Smooth muscle cell (in vitro differentiated cells): Measurements from ENCODE around the gene CALN1. TPM values are rescaled to one million over a fixed set of nuclear protein-coding genes. Genes with fewer than 3 reads are reported as not detected.

ENCODE experiments used
- DNase-seq: peaks from one replicate; lab custom pipeline; 2025; ENCODE audit not compliant: unreplicated experiment; lab: John Stamatoyannopoulos, UW
- H2AFZ ChIP-seq: fragments of 200-600 bp; sonication (generic); 2 replicates; pipeline ENCODE4 v1.6.0; 2016; ENCODE audit warnings: antibody characterized with exemption, low read depth, mild to moderate bottlenecking
- H3F3A ChIP-seq: fragments of 200-600 bp; sonication (generic); 2 replicates; pipeline ENCODE4 v1.6.0; 2017; ENCODE audit warnings: antibody characterized with exemption, low read depth
- H3K27ac ChIP-seq: fragments of 200-600 bp; sonication (generic); 2 replicates; pipeline ENCODE4 v1.5.1; 2016; ENCODE audit warnings: low read depth, mild to moderate bottlenecking
- H3K27me3 ChIP-seq: fragments of 200-600 bp; sonication (generic); 2 replicates; pipeline ENCODE4 v1.6.1; 2016; ENCODE audit warnings: low read depth, mild to moderate bottlenecking
- H3K36me3 ChIP-seq: fragments of 200-600 bp; sonication (generic); 2 replicates; pipeline ENCODE4 v1.5.1; 2016; ENCODE audit warnings: low read depth
- H3K4me1 ChIP-seq: fragments of 200-600 bp; sonication (generic); 2 replicates; pipeline ENCODE4 v1.5.1; 2016; ENCODE audit warnings: low read depth
- H3K4me2 ChIP-seq: fragments of 200-600 bp; sonication (generic); 2 replicates; pipeline ENCODE4 v1.6.0; 2016; ENCODE audit warnings: mild to moderate bottlenecking
- H3K4me3 ChIP-seq: fragments of 200-600 bp; sonication (generic); 2 replicates; pipeline ENCODE4 v1.5.1; 2016; ENCODE audit warnings: mild to moderate bottlenecking
- H3K79me2 ChIP-seq: fragments of 200-600 bp; sonication (generic); 2 replicates; pipeline ENCODE4 v1.6.0; 2016; ENCODE audit warnings: low read depth, mild to moderate bottlenecking
- H3K9ac ChIP-seq: fragments of 200-600 bp; sonication (generic); 2 replicates; pipeline ENCODE4 v1.6.0; 2016; ENCODE audit warnings: low read depth
- H3K9me3 ChIP-seq: fragments of 200-600 bp; sonication (generic); replicated peaks from 2 replicates; pipeline ENCODE4 v1.5.1; 2016; ENCODE audit warnings: low read depth
- H4K20me1 ChIP-seq: fragments of 200-600 bp; sonication (generic); 2 replicates; pipeline ENCODE4 v1.6.0; 2016; ENCODE audit warnings: low read depth
- CTCF ChIP-seq: fragments of 200-600 bp; sonication (generic); IDR thresholded peaks from 2 replicates; pipeline ENCODE4 v1.5.1; 2017; ENCODE audit warnings: borderline replicate concordance, mild to moderate bottlenecking, antibody characterized with exemption; ENCODE audit not compliant: insufficient read depth, poor library complexity, severe bottlenecking
- WGBS: methylation state at CpG from one replicate; pipeline ENCODE4 v1.1.7; 2016; ENCODE audit warnings: low lambda C conversion rate; 5-methylcytosine and 5-hydroxymethylcytosine counted together
- polyA plus RNA-seq: library from polyadenylated mRNA; unstranded; fragments of >200 nt; fragmentation: Nextera tagmentation; extraction: Ambion mirVana; gene quantifications from 2 replicates; pipeline ENCODE4 v1.2.1, GENCODE V29; 2016
- total RNA-seq: library from RNA; depleted of rRNA; stranded (reverse); fragments of >200 nt; gene quantifications from 2 replicates; pipeline ENCODE4 v1.2.3, GENCODE V29; 2014

Gene CALN1
- total and polyA plus RNA-seq, 2 experiments from 2014 or later = not detected

GRCh38 chr7:72114129-72114528, 298.0 kb downstream of the CALN1 start:
- Histone ChIP-seq H3K36me3 (no peaks in the 10 kb centered on the region), H3K9ac (no peak overlapping the region), H3K4me3 (no peak overlapping the region), H3K27me3 (no peaks in the 10 kb centered on the region), H3K79me2 (no peaks in the 10 kb centered on the region), H4K20me1 (no peaks in the 10 kb centered on the region), H3K4me1 (no peaks in the 10 kb centered on the region), H3K4me2 (no peak overlapping the region), H3K9me3 (no peaks in the 10 kb centered on the region), H3F3A (no peaks in the 10 kb centered on the region), H3K27ac (no peak overlapping the region), H2AFZ (no peak overlapping the region)
- DNase-seq = no peak
- no peak for TF ChIP-seq CTCF
- WGBS = 90% methylated on average over 2 of the region's 2 CpGs

- Histone ChIP-seq H3K9ac (no peak overlapping the region), H3K4me3 (no peak overlapping the region), H3K27ac (no peak overlapping the region), H3K9me3 (no peaks in the 10 kb centered on the region), H3K4me2 (no peak overlapping the region), H3K36me3 (no peaks in the 10 kb centered on the region), H3F3A (no peaks in the 10 kb centered on the region), H3K4me1 (no peaks in the 10 kb centered on the region), H3K27me3 (no peaks in the 10 kb centered on the region), H2AFZ (no peak overlapping the region), H4K20me1 (no peaks in the 10 kb centered on the region), H3K79me2 (no peaks in the 10 kb centered on the region)
- no peak for DNase-seq
- TF ChIP-seq CTCF = no peak
- WGBS = 83% methylated on average over 5 of the region's 5 CpGs
Measured at GRCh38 chr7:72112992-72113391, 299.1 kb downstream of the CALN1 start.

GRCh38 chr7:72112530-72112929, 299.6 kb downstream of the CALN1 start:
- no peak for TF ChIP-seq CTCF
- no peaks in the 10 kb centered on the region for H3K4me1 ChIP-seq
- H3K27ac ChIP-seq = no peak overlapping the region
- no peaks in the 10 kb centered on the region for H3F3A ChIP-seq
- 85% methylated on average over 4 of the region's 4 CpGs for WGBS
- H3K79me2 ChIP-seq = no peaks in the 10 kb centered on the region
- no peak overlapping the region for H3K9ac ChIP-seq
- H2AFZ ChIP-seq = no peak overlapping the region
- DNase-seq = no peak
- H4K20me1 ChIP-seq = no peaks in the 10 kb centered on the region
- no peaks in the 10 kb centered on the region for H3K36me3 ChIP-seq
- no peak overlapping the region for H3K4me3 ChIP-seq
- H3K4me2 ChIP-seq = no peak overlapping the region
- H3K27me3 ChIP-seq = no peaks in the 10 kb centered on the region
- peaks cover 3% of the 10 kb centered on the region for H3K9me3 ChIP-seq

GRCh38 chr7:72111086-72111485, 301.1 kb downstream of the CALN1 start:
- no peak overlapping the region for H3K27ac ChIP-seq
- no peak overlapping the region for H2AFZ ChIP-seq
- no peaks in the 10 kb centered on the region for H3K79me2 ChIP-seq
- peaks cover 3% of the 10 kb centered on the region for H3K9me3 ChIP-seq
- H3F3A ChIP-seq = no peaks in the 10 kb centered on the region
- H3K4me1 ChIP-seq = no peaks in the 10 kb centered on the region
- no peaks in the 10 kb centered on the region for H3K36me3 ChIP-seq
- WGBS = 95% methylated on average over 8 of the region's 8 CpGs
- H3K4me2 ChIP-seq = no peak overlapping the region
- no peak overlapping the region for H3K4me3 ChIP-seq
- no peak for DNase-seq
- no peaks in the 10 kb centered on the region for H3K27me3 ChIP-seq
- H3K9ac ChIP-seq = no peak overlapping the region
- no peak for TF ChIP-seq CTCF
- no peaks in the 10 kb centered on the region for H4K20me1 ChIP-seq
